GM18508 (cell line): ENCODE results near the gene GCNT1.
"Not testable (repeated sequence)": the region's sequence is repeated elsewhere in the genome, so short reads cannot be mapped to it uniquely, and the experiment has no call there.

ENCODE experiments used
- ATAC-seq: cut with Tn5 transposase; IDR thresholded peaks from one replicate; pipeline ENCODE4 v1.9.1; 2021; ENCODE audit warnings: moderate number of reproducible peaks; ENCODE audit not compliant: insufficient read depth, unreplicated experiment

GCNT1 gene

GRCh38 chr9:76479337-76479736 lies 20.4 kb downstream of the GCNT1 start:
- ATAC-seq = not testable (repeated sequence)

GRCh38 chr9:76486151-76486550 lies 27.2 kb downstream of the GCNT1 start:
- no peak for ATAC-seq

GRCh38 chr9:76490249-76490990 lies 31.4 kb downstream of the GCNT1 start:
- ATAC-seq = no peak

- ATAC-seq = not testable (repeated sequence)
Measured at GRCh38 chr9:76491056-76491455, 32.1 kb downstream of the GCNT1 start.

GRCh38 chr9:76493496-76493895 lies 34.5 kb downstream of the GCNT1 start:
- ATAC-seq = not testable (repeated sequence)

GRCh38 chr9:76500061-76500460 lies 41.1 kb downstream of the GCNT1 start:
- no peak for ATAC-seq

- ATAC-seq = no peak
Measured at GRCh38 chr9:76502746-76503145, 43.8 kb downstream of the GCNT1 start.

- no peak for ATAC-seq
Measured at GRCh38 chr9:76510041-76510440, 51.1 kb downstream of the GCNT1 start.

- no peak for ATAC-seq
Measured at GRCh38 chr9:76510446-76510845, 51.5 kb downstream of the GCNT1 start.

GRCh38 chr9:76512826-76513225 lies 53.8 kb downstream of the GCNT1 start:
- no peak for ATAC-seq

GRCh38 chr9:76516350-76516749 lies 57.4 kb downstream of the GCNT1 start:
- no peak for ATAC-seq

GRCh38 chr9:76516871-76517270 lies 57.9 kb downstream of the GCNT1 start:
- ATAC-seq = no peak

GRCh38 chr9:76519075-76519835 lies 60.3 kb downstream of the GCNT1 start:
- ATAC-seq = no peak

- ATAC-seq = no peak
Measured at GRCh38 chr9:76521244-76521681, 62.3 kb downstream of the GCNT1 start.

GRCh38 chr9:76521906-76522305 lies 62.9 kb downstream of the GCNT1 start:
- no peak for ATAC-seq

- not testable (repeated sequence) for ATAC-seq
Measured at GRCh38 chr9:76523617-76524200, 64.7 kb downstream of the GCNT1 start.

GRCh38 chr9:76525196-76525595 lies 66.2 kb downstream of the GCNT1 start:
- no peak for ATAC-seq

GRCh38 chr9:76526026-76526425 lies 67.0 kb downstream of the GCNT1 start:
- no peak for ATAC-seq

- ATAC-seq = no peak
Measured at GRCh38 chr9:76528056-76528455, 69.1 kb downstream of the GCNT1 start.

GRCh38 chr9:76528642-76529190 lies 69.7 kb downstream of the GCNT1 start:
- no peak for ATAC-seq

- no peak for ATAC-seq
Measured at GRCh38 chr9:76529653-76530052, 70.7 kb downstream of the GCNT1 start.
